GM23338 (cell line): ENCODE measurements around the gene USP28. TPM values are rescaled to one million over a fixed set of nuclear protein-coding genes. Genes with fewer than 3 reads are reported as not detected.

Experiments
- ATAC-seq: fragments of 200-7000 bp; cut with Tn5 transposase; 3 replicates; pipeline ENCODE4 v1.9.1; 2020
- DNase-seq: peaks from one replicate; pipeline ENCODE4 v3.0.0-alpha.2; 2015; ENCODE audit warnings: low spot score
- H2AFZ ChIP-seq: fragments of 200-600 bp; sonication (generic); 2 replicates; pipeline ENCODE4 v1.8.0; 2016; ENCODE audit warnings: antibody characterized with exemption, mild to moderate bottlenecking, moderate library complexity
- H3F3A ChIP-seq: fragments of 200-600 bp; sonication (generic); replicated peaks from 2 replicates; pipeline ENCODE4 v1.8.0; 2017; ENCODE audit warnings: antibody characterized with exemption, mixed run types, low read depth
- H3K27ac ChIP-seq: fragments of 200-600 bp; sonication (generic); 2 replicates; pipeline ENCODE4 v1.6.1; 2016; ENCODE audit warnings: low read depth
- H3K27me3 ChIP-seq: fragments of 200-600 bp; sonication (generic); 2 replicates; pipeline ENCODE4 v1.8.0; 2016; ENCODE audit warnings: mild to moderate bottlenecking, mixed run types, moderate library complexity; ENCODE audit not compliant: insufficient read depth
- H3K36me3 ChIP-seq: fragments of 200-600 bp; sonication (generic); 2 replicates; pipeline ENCODE4 v1.8.0; 2016; ENCODE audit warnings: mild to moderate bottlenecking; ENCODE audit not compliant: insufficient read depth
- H3K4me1 ChIP-seq: fragments of 200-600 bp; sonication (generic); 2 replicates; pipeline ENCODE4 v1.8.0; 2016; ENCODE audit warnings: mild to moderate bottlenecking, moderate library complexity; ENCODE audit not compliant: insufficient read depth
- H3K4me2 ChIP-seq: fragments of 200-600 bp; sonication (generic); 2 replicates; pipeline ENCODE4 v1.7.1; 2017; ENCODE audit warnings: mixed run types
- H3K4me3 ChIP-seq: fragments of 200-600 bp; sonication (generic); 2 replicates; pipeline ENCODE4 v1.6.1; 2016; ENCODE audit warnings: mixed run types
- H3K79me2 ChIP-seq: fragments of 200-600 bp; sonication (generic); replicated peaks from 2 replicates; pipeline ENCODE4 v1.8.0; 2017; ENCODE audit warnings: mild to moderate bottlenecking; ENCODE audit not compliant: insufficient read depth
- H3K9me2 ChIP-seq: fragments of 200-600 bp; sonication (generic); 2 replicates; pipeline ENCODE4 v1.8.0; 2017; ENCODE audit not compliant: insufficient read depth
- H4K20me1 ChIP-seq: fragments of 200-600 bp; sonication (generic); replicated peaks from 2 replicates; pipeline ENCODE4 v1.8.0; 2017; ENCODE audit warnings: mild to moderate bottlenecking; ENCODE audit not compliant: insufficient read depth
- H3K27ac Mint-ChIP-seq: 2 replicates; pipeline ENCODE4 v1.8.0; 2020; ENCODE audit warnings: inconsistent platforms, mild to moderate bottlenecking, moderate library complexity, mixed read lengths
- H3K27me3 Mint-ChIP-seq: 3 replicates; pipeline ENCODE4 v1.8.0; 2022; ENCODE audit warnings: low read depth, mild to moderate bottlenecking, moderate library complexity, mixed read lengths, inconsistent platforms; ENCODE audit not compliant: insufficient read depth, poor library complexity
- H3K36me3 Mint-ChIP-seq: 3 replicates; pipeline ENCODE4 v1.8.0; 2021; ENCODE audit warnings: low read depth, mild to moderate bottlenecking, inconsistent platforms, moderate library complexity, mixed read lengths
- H3K4me1 Mint-ChIP-seq: 3 replicates; pipeline ENCODE4 v1.8.0; 2020; ENCODE audit warnings: mild to moderate bottlenecking, inconsistent platforms, mixed read lengths
- H3K4me3 Mint-ChIP-seq: 3 replicates; pipeline ENCODE4 v1.8.0; 2021; ENCODE audit warnings: moderate library complexity, mild to moderate bottlenecking, inconsistent platforms, mixed read lengths
- H3K9me3 Mint-ChIP-seq: 3 replicates; pipeline ENCODE4 v1.8.0; 2020; ENCODE audit warnings: moderate library complexity, mild to moderate bottlenecking, inconsistent platforms, mixed read lengths
- EZH2 ChIP-seq: fragments of 200-600 bp; sonication (generic); IDR thresholded peaks from one replicate; pipeline ENCODE4 v1.8.0; 2017; ENCODE audit warnings: antibody characterized with exemption, mild to moderate bottlenecking, low read depth; ENCODE audit not compliant: unreplicated experiment
- EZH2phosphoT487 ChIP-seq: fragments of 200-600 bp; sonication (generic); IDR thresholded peaks from one replicate; pipeline ENCODE4 v1.8.1; 2018; ENCODE audit warnings: antibody characterized with exemption; ENCODE audit not compliant: unreplicated experiment
- JUNB ChIP-seq: IDR thresholded peaks from one replicate; pipeline ENCODE4 v1.6.1; 2016; ENCODE audit warnings: antibody characterized with exemption; ENCODE audit not compliant: unreplicated experiment
- NANOG ChIP-seq: IDR thresholded peaks from 2 replicates; pipeline ENCODE4 v1.6.1; 2016; ENCODE audit warnings: antibody characterized with exemption, borderline replicate concordance
- POLR2AphosphoS5 ChIP-seq: IDR thresholded peaks from 2 replicates; pipeline ENCODE4 v1.6.1; 2016; ENCODE audit warnings: antibody characterized with exemption, low read depth
- STAT1 ChIP-seq: IDR thresholded peaks from one replicate; pipeline ENCODE4 v1.6.1; 2016; ENCODE audit warnings: antibody characterized with exemption; ENCODE audit not compliant: unreplicated experiment
- ZNF114 ChIP-seq: fragments of 250-450 bp; sonication (Bioruptor Pico); IDR thresholded peaks from 2 replicates; pipeline ENCODE4 v1.5.0; 2020; ENCODE audit warnings: mild to moderate bottlenecking, moderate library complexity
- ZNF331 ChIP-seq: fragments of 250-450 bp; sonication (Bioruptor Pico); IDR thresholded peaks from 2 replicates; pipeline ENCODE4 v1.5.0; 2020; ENCODE audit warnings: low read depth, mild to moderate bottlenecking, moderate library complexity
- polyA plus RNA-seq: library from polyadenylated mRNA; unstranded; fragments of >200 nt; fragmentation: Nextera tagmentation; extraction: Ambion mirVana; gene quantifications from 2 replicates; pipeline ENCODE4 v1.2.1, GENCODE V29; 2016
- total RNA-seq: library from RNA; depleted of rRNA; stranded (reverse); fragments of >200 nt; shearing (Covaris generic); gene quantifications from 2 replicates; pipeline ENCODE4 v1.2.3, GENCODE V29; 2014
- TF ChIP-seq, protein P1 (sequence below), 2 experiments: fragments of 200-600 bp in 1 of 2; sonication (generic) in 1 of 2; conservative IDR thresholded peaks; 2 replicates each; pipeline versions ENCODE4 v1.5.1 to v1.6.1; 2016 to 2017; ENCODE audit warnings: antibody characterized with exemption in 2 of 2, low read depth in 2 of 2, mild to moderate bottlenecking in 2 of 2, moderate library complexity in 1 of 2
- TF ChIP-seq, protein P2 (sequence below): IDR thresholded peaks from one replicate; pipeline ENCODE4 v1.6.1; 2018; ENCODE audit warnings: antibody characterized with exemption; ENCODE audit not compliant: unreplicated experiment
- TF ChIP-seq, protein P3 (sequence below): fragments of 250-450 bp; sonication (Bioruptor Pico); IDR thresholded peaks from 2 replicates; pipeline ENCODE4 v1.5.0; 2020; ENCODE audit warnings: mild to moderate bottlenecking, moderate library complexity

USP28 gene
- total and polyA plus RNA-seq, 2 experiments from 2014 or later = 73.9 to 171 TPM

DNA sequence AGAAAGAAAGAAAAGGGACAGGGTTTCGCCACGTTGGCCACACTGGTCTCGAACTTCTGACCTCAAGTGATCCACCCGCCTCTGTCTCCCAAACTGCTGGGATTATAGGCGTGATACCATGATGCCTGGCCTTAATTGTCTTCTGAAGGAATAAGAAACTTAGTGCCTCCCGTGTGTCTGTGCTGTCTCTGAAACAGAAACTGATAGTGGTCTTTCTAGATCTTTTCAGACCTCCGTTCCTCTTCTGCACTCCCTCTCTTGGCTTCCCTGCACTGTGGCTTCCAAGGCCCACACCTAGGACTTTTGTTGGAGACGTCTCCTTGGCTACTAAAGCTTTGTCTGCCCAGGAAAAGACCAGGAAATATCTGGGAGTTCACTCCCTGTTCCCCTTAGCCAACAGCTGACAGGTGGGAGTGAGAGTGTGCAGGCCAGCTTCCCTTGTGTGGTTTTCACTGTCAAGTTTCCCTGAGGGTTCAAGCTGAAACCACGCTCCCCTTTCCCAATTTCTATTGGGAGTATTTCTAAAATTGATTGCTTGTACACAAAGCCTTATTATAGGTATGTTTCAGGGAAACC, 19.1 kb upstream of the USP28 start:
- Histone ChIP-seq H3F3A (no peaks in the 10 kb centered on the region), H3K4me3 (no peak overlapping the region), H4K20me1 (no peaks in the 10 kb centered on the region), H3K9me2 (no peaks in the 10 kb centered on the region), H3K27ac (no peak overlapping the region), H3K4me1 (peaks cover 21% of the 10 kb centered on the region), H3K79me2 (no peaks in the 10 kb centered on the region), H3K27me3 (no peaks in the 10 kb centered on the region), H3K4me2 (no peak overlapping the region), H2AFZ (peak overlapping the region; percentile 84; the same call in 1 of the 2 replicates), H3K36me3 (no peaks in the 10 kb centered on the region)
- TF ChIP-seq JUNB = no peak
- TF ChIP-seq, protein P1, sequence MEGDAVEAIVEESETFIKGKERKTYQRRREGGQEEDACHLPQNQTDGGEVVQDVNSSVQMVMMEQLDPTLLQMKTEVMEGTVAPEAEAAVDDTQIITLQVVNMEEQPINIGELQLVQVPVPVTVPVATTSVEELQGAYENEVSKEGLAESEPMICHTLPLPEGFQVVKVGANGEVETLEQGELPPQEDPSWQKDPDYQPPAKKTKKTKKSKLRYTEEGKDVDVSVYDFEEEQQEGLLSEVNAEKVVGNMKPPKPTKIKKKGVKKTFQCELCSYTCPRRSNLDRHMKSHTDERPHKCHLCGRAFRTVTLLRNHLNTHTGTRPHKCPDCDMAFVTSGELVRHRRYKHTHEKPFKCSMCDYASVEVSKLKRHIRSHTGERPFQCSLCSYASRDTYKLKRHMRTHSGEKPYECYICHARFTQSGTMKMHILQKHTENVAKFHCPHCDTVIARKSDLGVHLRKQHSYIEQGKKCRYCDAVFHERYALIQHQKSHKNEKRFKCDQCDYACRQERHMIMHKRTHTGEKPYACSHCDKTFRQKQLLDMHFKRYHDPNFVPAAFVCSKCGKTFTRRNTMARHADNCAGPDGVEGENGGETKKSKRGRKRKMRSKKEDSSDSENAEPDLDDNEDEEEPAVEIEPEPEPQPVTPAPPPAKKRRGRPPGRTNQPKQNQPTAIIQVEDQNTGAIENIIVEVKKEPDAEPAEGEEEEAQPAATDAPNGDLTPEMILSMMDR (conservative IDR thresholded peaks at IDR 0.05; ENCODE audit: low read depth in 2 of 2) = no peak
- no peak for TF ChIP-seq ZNF331 (CRISPR knock-in tag)
- no peak for TF ChIP-seq EZH2phosphoT487
- TF ChIP-seq STAT1 = no peak
- TF ChIP-seq NANOG = no peak
- TF ChIP-seq, protein P2, sequence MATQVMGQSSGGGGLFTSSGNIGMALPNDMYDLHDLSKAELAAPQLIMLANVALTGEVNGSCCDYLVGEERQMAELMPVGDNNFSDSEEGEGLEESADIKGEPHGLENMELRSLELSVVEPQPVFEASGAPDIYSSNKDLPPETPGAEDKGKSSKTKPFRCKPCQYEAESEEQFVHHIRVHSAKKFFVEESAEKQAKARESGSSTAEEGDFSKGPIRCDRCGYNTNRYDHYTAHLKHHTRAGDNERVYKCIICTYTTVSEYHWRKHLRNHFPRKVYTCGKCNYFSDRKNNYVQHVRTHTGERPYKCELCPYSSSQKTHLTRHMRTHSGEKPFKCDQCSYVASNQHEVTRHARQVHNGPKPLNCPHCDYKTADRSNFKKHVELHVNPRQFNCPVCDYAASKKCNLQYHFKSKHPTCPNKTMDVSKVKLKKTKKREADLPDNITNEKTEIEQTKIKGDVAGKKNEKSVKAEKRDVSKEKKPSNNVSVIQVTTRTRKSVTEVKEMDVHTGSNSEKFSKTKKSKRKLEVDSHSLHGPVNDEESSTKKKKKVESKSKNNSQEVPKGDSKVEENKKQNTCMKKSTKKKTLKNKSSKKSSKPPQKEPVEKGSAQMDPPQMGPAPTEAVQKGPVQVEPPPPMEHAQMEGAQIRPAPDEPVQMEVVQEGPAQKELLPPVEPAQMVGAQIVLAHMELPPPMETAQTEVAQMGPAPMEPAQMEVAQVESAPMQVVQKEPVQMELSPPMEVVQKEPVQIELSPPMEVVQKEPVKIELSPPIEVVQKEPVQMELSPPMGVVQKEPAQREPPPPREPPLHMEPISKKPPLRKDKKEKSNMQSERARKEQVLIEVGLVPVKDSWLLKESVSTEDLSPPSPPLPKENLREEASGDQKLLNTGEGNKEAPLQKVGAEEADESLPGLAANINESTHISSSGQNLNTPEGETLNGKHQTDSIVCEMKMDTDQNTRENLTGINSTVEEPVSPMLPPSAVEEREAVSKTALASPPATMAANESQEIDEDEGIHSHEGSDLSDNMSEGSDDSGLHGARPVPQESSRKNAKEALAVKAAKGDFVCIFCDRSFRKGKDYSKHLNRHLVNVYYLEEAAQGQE = no peak
- no peak for TF ChIP-seq POLR2AphosphoS5
- TF ChIP-seq EZH2 = no peak
- TF ChIP-seq ZNF114 (CRISPR knock-in tag) = no peak
- TF ChIP-seq, protein P3, sequence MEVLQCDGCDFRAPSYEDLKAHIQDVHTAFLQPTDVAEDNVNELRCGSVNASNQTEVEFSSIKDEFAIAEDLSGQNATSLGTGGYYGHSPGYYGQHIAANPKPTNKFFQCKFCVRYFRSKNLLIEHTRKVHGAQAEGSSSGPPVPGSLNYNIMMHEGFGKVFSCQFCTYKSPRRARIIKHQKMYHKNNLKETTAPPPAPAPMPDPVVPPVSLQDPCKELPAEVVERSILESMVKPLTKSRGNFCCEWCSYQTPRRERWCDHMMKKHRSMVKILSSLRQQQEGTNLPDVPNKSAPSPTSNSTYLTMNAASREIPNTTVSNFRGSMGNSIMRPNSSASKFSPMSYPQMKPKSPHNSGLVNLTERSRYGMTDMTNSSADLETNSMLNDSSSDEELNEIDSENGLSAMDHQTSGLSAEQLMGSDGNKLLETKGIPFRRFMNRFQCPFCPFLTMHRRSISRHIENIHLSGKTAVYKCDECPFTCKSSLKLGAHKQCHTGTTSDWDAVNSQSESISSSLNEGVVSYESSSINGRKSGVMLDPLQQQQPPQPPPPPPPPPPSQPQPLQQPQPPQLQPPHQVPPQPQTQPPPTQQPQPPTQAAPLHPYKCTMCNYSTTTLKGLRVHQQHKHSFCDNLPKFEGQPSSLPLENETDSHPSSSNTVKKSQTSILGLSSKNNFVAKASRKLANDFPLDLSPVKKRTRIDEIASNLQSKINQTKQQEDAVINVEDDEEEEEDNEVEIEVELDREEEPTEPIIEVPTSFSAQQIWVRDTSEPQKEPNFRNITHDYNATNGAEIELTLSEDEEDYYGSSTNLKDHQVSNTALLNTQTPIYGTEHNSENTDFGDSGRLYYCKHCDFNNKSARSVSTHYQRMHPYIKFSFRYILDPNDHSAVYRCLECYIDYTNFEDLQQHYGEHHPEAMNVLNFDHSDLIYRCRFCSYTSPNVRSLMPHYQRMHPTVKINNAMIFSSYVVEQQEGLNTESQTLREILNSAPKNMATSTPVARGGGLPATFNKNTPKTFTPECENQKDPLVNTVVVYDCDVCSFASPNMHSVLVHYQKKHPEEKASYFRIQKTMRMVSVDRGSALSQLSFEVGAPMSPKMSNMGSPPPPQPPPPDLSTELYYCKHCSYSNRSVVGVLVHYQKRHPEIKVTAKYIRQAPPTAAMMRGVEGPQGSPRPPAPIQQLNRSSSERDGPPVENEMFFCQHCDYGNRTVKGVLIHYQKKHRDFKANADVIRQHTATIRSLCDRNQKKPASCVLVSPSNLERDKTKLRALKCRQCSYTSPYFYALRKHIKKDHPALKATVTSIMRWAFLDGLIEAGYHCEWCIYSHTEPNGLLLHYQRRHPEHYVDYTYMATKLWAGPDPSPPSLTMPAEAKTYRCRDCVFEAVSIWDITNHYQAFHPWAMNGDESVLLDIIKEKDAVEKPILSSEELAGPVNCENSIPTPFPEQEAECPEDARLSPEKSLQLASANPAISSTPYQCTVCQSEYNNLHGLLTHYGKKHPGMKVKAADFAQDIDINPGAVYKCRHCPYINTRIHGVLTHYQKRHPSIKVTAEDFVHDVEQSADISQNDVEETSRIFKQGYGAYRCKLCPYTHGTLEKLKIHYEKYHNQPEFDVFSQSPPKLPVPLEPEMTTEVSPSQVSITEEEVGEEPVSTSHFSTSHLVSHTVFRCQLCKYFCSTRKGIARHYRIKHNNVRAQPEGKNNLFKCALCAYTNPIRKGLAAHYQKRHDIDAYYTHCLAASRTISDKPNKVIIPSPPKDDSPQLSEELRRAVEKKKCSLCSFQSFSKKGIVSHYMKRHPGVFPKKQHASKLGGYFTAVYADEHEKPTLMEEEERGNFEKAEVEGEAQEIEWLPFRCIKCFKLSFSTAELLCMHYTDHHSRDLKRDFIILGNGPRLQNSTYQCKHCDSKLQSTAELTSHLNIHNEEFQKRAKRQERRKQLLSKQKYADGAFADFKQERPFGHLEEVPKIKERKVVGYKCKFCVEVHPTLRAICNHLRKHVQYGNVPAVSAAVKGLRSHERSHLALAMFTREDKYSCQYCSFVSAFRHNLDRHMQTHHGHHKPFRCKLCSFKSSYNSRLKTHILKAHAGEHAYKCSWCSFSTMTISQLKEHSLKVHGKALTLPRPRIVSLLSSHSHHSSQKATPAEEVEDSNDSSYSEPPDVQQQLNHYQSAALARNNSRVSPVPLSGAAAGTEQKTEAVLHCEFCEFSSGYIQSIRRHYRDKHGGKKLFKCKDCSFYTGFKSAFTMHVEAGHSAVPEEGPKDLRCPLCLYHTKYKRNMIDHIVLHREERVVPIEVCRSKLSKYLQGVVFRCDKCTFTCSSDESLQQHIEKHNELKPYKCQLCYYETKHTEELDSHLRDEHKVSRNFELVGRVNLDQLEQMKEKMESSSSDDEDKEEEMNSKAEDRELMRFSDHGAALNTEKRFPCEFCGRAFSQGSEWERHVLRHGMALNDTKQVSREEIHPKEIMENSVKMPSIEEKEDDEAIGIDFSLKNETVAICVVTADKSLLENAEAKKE (CRISPR knock-in tag) = no peak
- H3K27ac Mint-ChIP-seq = no peak overlapping the region
- no peak overlapping the region for H3K4me3 Mint-ChIP-seq
- DNase-seq = no peak
- ATAC-seq = no peak
- no peaks in the 10 kb centered on the region for H3K9me3 Mint-ChIP-seq
- H3K27me3 Mint-ChIP-seq = peaks cover 3% of the 10 kb centered on the region
- H3K36me3 Mint-ChIP-seq = no peaks in the 10 kb centered on the region
- peaks cover 25% of the 10 kb centered on the region for H3K4me1 Mint-ChIP-seq
